ENCODE data around the gene SLC27A3.
A peak's percentile ranks its signal among the peaks of the same experiment; 100 is the strongest.

Gene SLC27A3

GRCh38 chr1:153801786-153802697, 26.8 kb downstream of the SLC27A3 start:
- no peak for DNase-seq (ENCODE audit: low spot score)
- TF ChIP-seq CTCF (IDR thresholded peaks at IDR 0.05; ENCODE audit: extremely low read depth, missing control alignments), result no peak

GRCh38 chr1:153803470-153804056, 28.4 kb downstream of the SLC27A3 start:
- DNase-seq (ENCODE audit: low spot score), result no peak
- TF ChIP-seq CTCF (IDR thresholded peaks at IDR 0.05; ENCODE audit: extremely low read depth, missing control alignments), result no peak

GRCh38 chr1:153804112-153804511, 28.9 kb downstream of the SLC27A3 start:
- no peak for TF ChIP-seq CTCF (IDR thresholded peaks at IDR 0.05; ENCODE audit: extremely low read depth, missing control alignments)
- no peak for DNase-seq (ENCODE audit: low spot score)

- DNase-seq (ENCODE audit: low spot score), result peak; percentile 91
- no peak for TF ChIP-seq CTCF (IDR thresholded peaks at IDR 0.05; ENCODE audit: extremely low read depth, missing control alignments)
Observed at GRCh38 chr1:153805042-153805745, 30.0 kb downstream of the SLC27A3 start.

GRCh38 chr1:153805886-153806719, 30.9 kb downstream of the SLC27A3 start:
- DNase-seq (ENCODE audit: low spot score), result no peak
- no peak for TF ChIP-seq CTCF (IDR thresholded peaks at IDR 0.05; ENCODE audit: extremely low read depth, missing control alignments)

- no peak for TF ChIP-seq CTCF (IDR thresholded peaks at IDR 0.05; ENCODE audit: extremely low read depth, missing control alignments)
- DNase-seq (ENCODE audit: low spot score), result no peak
Observed at GRCh38 chr1:153816283-153816889, 41.2 kb downstream of the SLC27A3 start.
